ENCODE data around the gene GDF7. TPM values are rescaled to one million over a fixed set of nuclear protein-coding genes. Genes with fewer than 3 reads are reported as not detected.

GDF7 gene
- total and polyA plus RNA-seq, 2 of the 4 experiments (the other 2 are of a cell fraction), result under 0.01 to 0.02 TPM

- no peak for DNase-seq
- POLR2A ChIA-PET (ENCODE audit: unreplicated experiment), result no interaction called here
These were observed 9.3 kb upstream of the GDF7 start for GRCh38 chr2:20657522-20658235.

More at GRCh38 chr2:20657522-20658235, 9.3 kb upstream of the GDF7 start:
- Histone ChIP-seq H3K79me1 (ENCODE audit: low read depth in 1 of 2, low read length in 2 of 2) (no peaks in the 10 kb centered on the region), H3K4me3 (ENCODE audit: insufficient read depth, low read depth, low read length) (no peak overlapping the region), H3K9me1 (ENCODE audit: insufficient read depth, low read length) (no peaks in the 10 kb centered on the region), H3K9me3 (ENCODE audit: control insufficient read depth, insufficient read depth, low read length) (no peaks in the 10 kb centered on the region), H4K20me1 (ENCODE audit: insufficient read depth, low read length) (no peaks in the 10 kb centered on the region), H3K18ac (ENCODE audit: low read depth, low read length) (no peak overlapping the region), H3K36me3 (ENCODE audit: control insufficient read depth, insufficient read depth, low read length) (no peaks in the 10 kb centered on the region), H2BK20ac (ENCODE audit: low read depth, low read length) (no peak overlapping the region), H2BK5ac (ENCODE audit: low read depth, low read length, poor library complexity, severe bottlenecking) (no peak overlapping the region), H4K91ac (ENCODE audit: insufficient read depth, low read depth, low read length) (no peak overlapping the region), H2AFZ (replicated peaks; ENCODE audit: low read length, poor library complexity) (no peak overlapping the region), H2AK9ac (replicated peaks; ENCODE audit: low read depth, low read length, poor library complexity) (no peak overlapping the region), H3K4ac (ENCODE audit: low read depth, low read length) (no peak overlapping the region), H3K56ac (ENCODE audit: extremely low read depth, insufficient read depth, low read length) (no peak overlapping the region), H2AK5ac (ENCODE audit: low read depth, low read length) (no peak overlapping the region), H4K5ac (ENCODE audit: low read depth, low read length) (no peak overlapping the region), H3K4me1 (ENCODE audit: control insufficient read depth, insufficient read depth, low read length) (peaks cover 2% of the 10 kb centered on the region; the same call in 1 of the 2 replicates), H3K14ac (replicated peaks; ENCODE audit: low read depth, low read length) (no peak overlapping the region), H3K9ac (ENCODE audit: low read depth, low read length) (no peak overlapping the region), H3K27ac (ENCODE audit: insufficient read depth, low read length) (no peak overlapping the region), H4K8ac (ENCODE audit: low read depth in 2 of 2, low read length in 2 of 2) (no peak overlapping the region), H3K23ac (ENCODE audit: low read depth, low read length) (no peak overlapping the region), H2BK120ac (ENCODE audit: low read depth, low read length) (no peak overlapping the region), H3K27me3 (ENCODE audit: control insufficient read depth, insufficient read depth, low read length) (peaks cover 53% of the 10 kb centered on the region), H2BK15ac (ENCODE audit: low read depth, low read length) (no peak overlapping the region), H3K4me2 (ENCODE audit: low read depth, low read length) (no peak overlapping the region)
- no CpG with 5 or more reads among the region's 4 CpGs for WGBS, 2 experiments (ENCODE audit: extremely low coverage in 2 of 2, insufficient read length in 1 of 2)
- dilution Hi-C loops (cut with HindIII; ENCODE audit: low sequenced_read_pairs, unreplicated experiment), result no loop called here
- intact Hi-C loops (cut with micrococcal nuclease), result no loop called here
- BruUV-seq (replicated peaks), result no TSS peak
- CTCF ChIA-PET, result interaction anchor here (1.2 kb wide), 1 partner anchor 306 kb away, joined by 4 read pairs; no protein-coding TSS in a partner anchor
- no peak for TF ChIP-seq RAD21 (IDR thresholded peaks at IDR 0.05; ENCODE audit: low read length)
- no peak for TF ChIP-seq CEBPB (IDR thresholded peaks at IDR 0.05; ENCODE audit: low read depth, low read length)
- no peak for TF ChIP-seq CTCF (conservative IDR thresholded peaks at IDR 0.05; ENCODE audit: low read depth, low read length)
- TF ChIP-seq MAZ (IDR thresholded peaks at IDR 0.05; ENCODE audit: borderline replicate concordance, low read depth, low read length), result no peak
- TF ChIP-seq MXI1 (IDR thresholded peaks at IDR 0.05; ENCODE audit: borderline replicate concordance, low read depth, low read length), result no peak
- TF ChIP-seq NFE2L2 (IDR thresholded peaks at IDR 0.05; ENCODE audit: low read depth, low read length), result no peak
- TF ChIP-seq FOS (IDR thresholded peaks at IDR 0.05; ENCODE audit: low read depth, low read length), result no peak
- no peak for TF ChIP-seq CHD1 (IDR thresholded peaks at IDR 0.05; ENCODE audit: low read depth, low read length)
- TF ChIP-seq POLR2A (IDR thresholded peaks at IDR 0.05; ENCODE audit: low read depth, low read length), result no peak
- no peak for TF ChIP-seq SMC3 (IDR thresholded peaks at IDR 0.05; ENCODE audit: low read depth, low read length)
- TF ChIP-seq MAFK (IDR thresholded peaks at IDR 0.05; ENCODE audit: low read depth, low read length), result no peak
- TF ChIP-seq USF2 (IDR thresholded peaks at IDR 0.05; ENCODE audit: low read depth, low read length), result no peak
- no peak for TF ChIP-seq ELK1 (IDR thresholded peaks at IDR 0.05; ENCODE audit: borderline replicate concordance, low read depth, low read length)
- TF ChIP-seq BHLHE40 (IDR thresholded peaks at IDR 0.05; ENCODE audit: low read depth, low read length), result no peak
- TF ChIP-seq RFX5 (IDR thresholded peaks at IDR 0.05; ENCODE audit: low read depth, low read length), result no peak
- no peak for TF ChIP-seq RCOR1 (IDR thresholded peaks at IDR 0.05; ENCODE audit: insufficient replicate concordance, low read length)
- ATAC-seq (ENCODE audit: low read depth), result no peak
- in situ Hi-C loops (cut with MboI; ENCODE audit: low sequenced_read_pairs), result loop anchor here (25.0 kb wide), 1 partner anchor 1105 kb away; no protein-coding TSS in a partner anchor

Data from IMR-90 (cell line).